Mesothelial cell of epicardium (in vitro differentiated cells): ENCODE measurements around the gene RNF141. TPM values are rescaled to one million over a fixed set of nuclear protein-coding genes. Genes with fewer than 3 reads are reported as not detected.

Experiments used
- DNase-seq, 2 experiments: peaks; one replicate each; pipeline ENCODE4 v3.0.0; 2021; ENCODE audit warnings: low spot score in 2 of 2; ENCODE audit not compliant: unreplicated experiment in 2 of 2
- H3K27ac Mint-ChIP-seq: 2 replicates; pipeline ENCODE4 v1.8.0; 2021; ENCODE audit warnings: mixed read lengths
- H3K27me3 Mint-ChIP-seq: 2 replicates; pipeline ENCODE4 v1.8.0; 2021; ENCODE audit warnings: low read depth, mixed read lengths
- H3K36me3 Mint-ChIP-seq: 2 replicates; pipeline ENCODE4 v1.8.0; 2021; ENCODE audit warnings: mixed read lengths
- H3K4me1 Mint-ChIP-seq: 2 replicates; pipeline ENCODE4 v1.8.0; 2021; ENCODE audit warnings: mixed read lengths
- H3K4me3 Mint-ChIP-seq: 2 replicates; pipeline ENCODE4 v1.8.0; 2021; ENCODE audit warnings: mild to moderate bottlenecking, moderate library complexity, mixed read lengths
- H3K9me3 Mint-ChIP-seq: 2 replicates; pipeline ENCODE4 v1.8.0; 2021; ENCODE audit warnings: mixed read lengths
- total RNA-seq: library from RNA; stranded (reverse); gene quantifications from 3 replicates; pipeline ENCODE4 v1.2.1, GENCODE V29; 2021
- TF ChIP-seq, protein P1 (sequence below): fragments of 200-600 bp; sonication (generic); IDR thresholded peaks from one replicate; pipeline ENCODE4 v1.5.0; 2021; ENCODE audit warnings: antibody characterized with exemption; ENCODE audit not compliant: unreplicated experiment

Gene RNF141
- total RNA-seq, 1 donor from 2014 or later, result 24.9 TPM

DNA sequence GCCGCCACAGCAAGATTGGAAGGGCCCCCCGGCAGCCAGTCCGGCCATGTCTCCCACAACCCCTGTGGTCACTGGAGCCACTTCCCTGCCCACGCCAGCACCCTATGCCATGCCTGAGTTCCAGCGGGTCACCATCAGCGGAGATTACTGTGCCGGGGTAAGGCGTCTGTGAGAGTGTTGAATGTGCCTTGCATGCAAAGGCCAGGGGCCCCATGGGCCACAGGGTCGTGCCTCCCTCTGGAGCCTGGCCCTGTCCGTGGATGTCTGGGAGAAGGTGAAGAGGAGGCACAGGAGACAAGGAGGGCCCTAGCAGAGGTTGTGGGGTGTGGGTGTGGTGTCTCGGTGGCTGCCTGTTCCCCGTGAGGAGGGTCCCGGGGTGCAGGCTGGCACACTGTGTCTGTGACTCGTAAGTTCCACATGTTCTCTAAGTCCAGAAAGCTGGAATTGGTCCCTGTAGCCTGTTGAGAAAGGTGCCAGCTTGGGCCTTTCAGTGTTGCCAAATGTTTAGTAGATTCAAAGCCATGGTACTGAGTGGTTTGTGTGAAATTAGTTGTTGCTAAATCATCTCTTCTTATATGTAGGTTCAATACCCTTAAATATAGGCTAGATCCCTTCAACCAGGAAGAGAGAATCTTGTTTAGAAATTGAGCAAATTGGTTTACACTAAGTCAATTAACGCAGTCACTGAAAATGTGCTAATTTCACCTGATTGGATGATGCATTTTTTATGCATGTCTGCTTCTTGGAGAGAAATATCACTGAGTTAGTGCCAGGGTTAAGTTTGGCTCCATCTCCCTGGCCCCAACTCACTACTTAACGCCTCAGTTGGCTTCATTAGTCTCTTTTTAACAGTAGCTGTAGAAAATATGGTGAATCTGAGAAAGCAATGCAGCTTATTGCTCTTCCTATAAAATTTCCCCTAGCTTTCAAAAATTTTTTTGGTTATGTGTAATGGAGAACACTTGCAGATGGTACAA, 62.1 kb downstream of the RNF141 start:
- Mint-ChIP-seq H3K27me3 (no peaks in the 10 kb centered on the region), H3K36me3 (peaks cover 2% of the 10 kb centered on the region), H3K4me1 (no peaks in the 10 kb centered on the region), H3K4me3 (no peak overlapping the region), H3K27ac (no peak overlapping the region), H3K9me3 (no peaks in the 10 kb centered on the region)
- DNase-seq, result no peak
- TF ChIP-seq, protein P1, sequence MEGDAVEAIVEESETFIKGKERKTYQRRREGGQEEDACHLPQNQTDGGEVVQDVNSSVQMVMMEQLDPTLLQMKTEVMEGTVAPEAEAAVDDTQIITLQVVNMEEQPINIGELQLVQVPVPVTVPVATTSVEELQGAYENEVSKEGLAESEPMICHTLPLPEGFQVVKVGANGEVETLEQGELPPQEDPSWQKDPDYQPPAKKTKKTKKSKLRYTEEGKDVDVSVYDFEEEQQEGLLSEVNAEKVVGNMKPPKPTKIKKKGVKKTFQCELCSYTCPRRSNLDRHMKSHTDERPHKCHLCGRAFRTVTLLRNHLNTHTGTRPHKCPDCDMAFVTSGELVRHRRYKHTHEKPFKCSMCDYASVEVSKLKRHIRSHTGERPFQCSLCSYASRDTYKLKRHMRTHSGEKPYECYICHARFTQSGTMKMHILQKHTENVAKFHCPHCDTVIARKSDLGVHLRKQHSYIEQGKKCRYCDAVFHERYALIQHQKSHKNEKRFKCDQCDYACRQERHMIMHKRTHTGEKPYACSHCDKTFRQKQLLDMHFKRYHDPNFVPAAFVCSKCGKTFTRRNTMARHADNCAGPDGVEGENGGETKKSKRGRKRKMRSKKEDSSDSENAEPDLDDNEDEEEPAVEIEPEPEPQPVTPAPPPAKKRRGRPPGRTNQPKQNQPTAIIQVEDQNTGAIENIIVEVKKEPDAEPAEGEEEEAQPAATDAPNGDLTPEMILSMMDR, result no peak

DNA sequence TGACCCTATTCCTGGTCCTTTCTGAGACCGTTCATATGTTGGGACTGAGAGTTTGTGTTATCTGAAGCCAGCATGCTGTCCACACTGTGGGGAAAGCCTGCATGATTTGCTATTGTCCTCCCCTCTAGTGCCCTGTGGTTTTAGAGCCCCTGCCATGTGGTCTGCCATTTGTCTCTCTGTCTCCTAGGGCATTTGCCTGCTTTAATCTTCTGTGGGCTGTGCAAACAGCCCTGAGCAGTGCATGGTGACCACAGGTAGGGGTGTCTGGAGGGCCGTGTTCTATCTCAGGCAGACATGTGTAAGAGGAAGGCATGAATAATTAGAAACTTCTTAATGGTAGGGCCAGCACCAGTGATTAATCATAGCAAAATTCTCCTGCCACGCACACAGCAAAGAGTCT, 62.9 kb downstream of the RNF141 start:
- no peak overlapping the region for H3K27ac Mint-ChIP-seq
- H3K27me3 Mint-ChIP-seq, result no peaks in the 10 kb centered on the region
- no peaks in the 10 kb centered on the region for H3K4me1 Mint-ChIP-seq
- no peak overlapping the region for H3K4me3 Mint-ChIP-seq
- TF ChIP-seq, protein P1, result no peak
- H3K9me3 Mint-ChIP-seq, result no peaks in the 10 kb centered on the region
- H3K36me3 Mint-ChIP-seq, result peaks cover 2% of the 10 kb centered on the region
- no peak for DNase-seq

DNA sequence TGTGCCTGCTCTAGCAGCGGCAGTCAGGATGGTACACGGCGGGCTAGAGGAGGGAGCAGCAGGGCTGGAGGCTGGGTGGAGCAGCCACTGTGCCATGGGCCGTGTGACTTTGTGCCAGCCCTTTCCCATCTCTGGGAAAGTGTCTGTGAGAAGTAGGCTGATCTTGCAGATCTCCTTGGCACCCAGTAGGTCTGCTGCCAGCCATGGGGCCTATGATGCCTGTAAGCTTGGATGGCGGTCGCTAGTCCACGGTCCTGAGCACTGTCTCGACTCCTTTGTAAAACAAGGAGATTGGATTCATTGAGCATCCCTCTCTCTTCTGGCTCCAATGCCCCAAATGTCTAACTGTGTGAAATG, 63.3 kb downstream of the RNF141 start:
- TF ChIP-seq, protein P1, result no peak
- no peaks in the 10 kb centered on the region for H3K4me1 Mint-ChIP-seq
- no peak overlapping the region for H3K27ac Mint-ChIP-seq
- H3K9me3 Mint-ChIP-seq, result no peaks in the 10 kb centered on the region
- H3K27me3 Mint-ChIP-seq, result no peaks in the 10 kb centered on the region
- H3K4me3 Mint-ChIP-seq, result no peak overlapping the region
- peaks cover 2% of the 10 kb centered on the region for H3K36me3 Mint-ChIP-seq
- no peak for DNase-seq

DNA sequence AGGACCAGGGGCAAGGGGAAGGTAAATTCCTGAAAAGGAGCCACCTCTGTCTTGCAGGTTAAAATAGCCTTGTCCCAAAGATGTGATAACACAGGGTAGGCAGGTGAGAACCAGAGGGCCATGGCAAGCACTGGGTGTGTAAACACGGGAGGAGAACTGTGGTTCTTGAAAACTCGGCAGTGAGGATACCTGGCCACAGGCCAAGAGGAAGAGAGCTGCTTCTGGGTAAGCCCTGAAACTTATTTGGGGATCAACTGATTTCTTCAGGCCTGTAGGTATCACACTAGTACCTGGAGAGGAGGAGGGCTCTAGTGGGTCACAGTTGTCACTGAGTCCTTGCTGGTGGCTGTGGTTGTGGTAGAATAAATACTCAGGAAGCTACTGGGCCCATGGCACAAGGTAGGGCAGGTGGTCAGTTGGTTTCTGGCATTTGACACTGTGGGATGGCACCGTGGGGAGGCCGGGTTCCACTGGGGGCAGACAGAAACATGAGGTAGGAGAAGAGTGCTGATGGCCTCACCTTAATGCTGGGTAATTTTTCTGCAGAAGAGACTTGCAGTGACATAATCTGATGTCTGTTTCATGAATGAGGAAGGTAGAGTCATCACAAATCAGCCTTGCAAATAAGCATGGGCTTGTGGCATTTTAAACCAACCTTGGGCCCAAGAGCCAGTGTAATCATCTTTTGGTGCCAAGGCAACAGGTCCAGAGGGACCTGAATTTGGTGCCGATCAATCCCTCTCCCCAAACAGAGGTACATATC, 63.9 kb downstream of the RNF141 start:
- DNase-seq, result no peak
- H3K4me3 Mint-ChIP-seq, result no peak overlapping the region
- H3K27ac Mint-ChIP-seq, result no peak overlapping the region
- TF ChIP-seq, protein P1, result no peak
- no peaks in the 10 kb centered on the region for H3K27me3 Mint-ChIP-seq
- H3K36me3 Mint-ChIP-seq, result peaks cover 2% of the 10 kb centered on the region
- no peaks in the 10 kb centered on the region for H3K4me1 Mint-ChIP-seq
- no peaks in the 10 kb centered on the region for H3K9me3 Mint-ChIP-seq

DNA sequence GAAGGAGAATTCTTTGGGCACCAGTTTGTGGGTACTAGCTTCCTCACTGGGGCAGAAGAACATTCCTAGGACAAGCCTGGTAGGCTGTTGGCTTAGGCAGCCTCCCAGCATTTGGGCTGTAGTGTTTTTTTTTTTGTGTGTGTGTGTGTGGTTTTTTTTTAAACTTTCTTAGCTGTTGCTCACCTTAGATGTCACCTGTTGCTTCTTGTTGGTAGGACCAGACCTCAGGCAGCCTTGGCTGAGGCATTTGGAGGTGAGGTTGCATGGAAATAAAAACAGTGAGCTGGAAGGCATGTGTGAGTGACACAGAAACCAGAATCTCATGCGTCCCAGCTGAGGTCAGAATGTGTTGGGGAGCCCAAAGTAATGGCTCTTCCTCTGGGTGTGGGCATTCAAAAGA, 64.6 kb downstream of the RNF141 start:
- no peaks in the 10 kb centered on the region for H3K27me3 Mint-ChIP-seq

More for the DNA sequence above, 64.6 kb downstream of the RNF141 start:
- Mint-ChIP-seq H3K4me1 (no peaks in the 10 kb centered on the region), H3K27ac (no peak overlapping the region), H3K36me3 (peaks cover 2% of the 10 kb centered on the region), H3K4me3 (no peak overlapping the region), H3K9me3 (peaks cover 3% of the 10 kb centered on the region)
- TF ChIP-seq, protein P1, result no peak
- no peak for DNase-seq
